ENCODE results near the gene SHMT2.

DNA sequence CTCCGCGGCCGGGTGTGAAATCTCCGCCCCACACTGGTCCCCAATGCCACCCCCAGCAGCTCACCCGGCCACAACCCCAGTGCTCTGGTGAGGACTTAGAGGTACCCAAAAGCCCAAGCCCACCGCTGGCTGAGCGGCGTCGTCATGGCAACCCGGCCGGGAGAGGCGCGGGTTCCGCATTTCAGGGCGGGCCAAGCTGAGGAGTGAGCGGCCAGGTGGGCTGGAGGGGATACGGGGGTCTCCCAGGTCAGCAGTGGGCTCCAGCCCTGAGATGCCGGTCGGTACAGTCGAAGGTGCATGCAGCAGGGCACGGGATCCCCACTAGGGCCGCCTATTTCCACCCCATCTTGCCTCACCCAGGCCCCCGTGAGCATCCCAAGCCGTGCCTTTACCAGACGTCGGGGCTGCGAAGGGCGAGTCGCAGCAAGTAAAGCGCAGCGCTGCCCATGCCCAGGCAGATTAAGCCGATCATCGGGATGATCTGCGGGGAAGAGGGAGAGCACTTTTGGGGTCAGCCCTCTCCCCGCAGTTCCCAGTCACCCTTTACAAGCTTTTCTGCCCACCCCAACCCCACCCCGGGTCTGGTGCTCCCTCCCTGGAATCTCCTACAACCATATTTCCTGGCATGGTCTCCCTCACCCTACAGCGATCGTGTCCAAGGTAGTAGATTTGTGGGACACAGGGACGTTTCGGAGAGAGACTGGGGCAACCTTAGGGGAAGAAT lies 6.9 kb downstream of the SHMT2 start:
- TF ChIP-seq RAD21 (IDR thresholded peaks at IDR 0.05; ENCODE audit: low read length), result no peak
- TF ChIP-seq, protein P1, sequence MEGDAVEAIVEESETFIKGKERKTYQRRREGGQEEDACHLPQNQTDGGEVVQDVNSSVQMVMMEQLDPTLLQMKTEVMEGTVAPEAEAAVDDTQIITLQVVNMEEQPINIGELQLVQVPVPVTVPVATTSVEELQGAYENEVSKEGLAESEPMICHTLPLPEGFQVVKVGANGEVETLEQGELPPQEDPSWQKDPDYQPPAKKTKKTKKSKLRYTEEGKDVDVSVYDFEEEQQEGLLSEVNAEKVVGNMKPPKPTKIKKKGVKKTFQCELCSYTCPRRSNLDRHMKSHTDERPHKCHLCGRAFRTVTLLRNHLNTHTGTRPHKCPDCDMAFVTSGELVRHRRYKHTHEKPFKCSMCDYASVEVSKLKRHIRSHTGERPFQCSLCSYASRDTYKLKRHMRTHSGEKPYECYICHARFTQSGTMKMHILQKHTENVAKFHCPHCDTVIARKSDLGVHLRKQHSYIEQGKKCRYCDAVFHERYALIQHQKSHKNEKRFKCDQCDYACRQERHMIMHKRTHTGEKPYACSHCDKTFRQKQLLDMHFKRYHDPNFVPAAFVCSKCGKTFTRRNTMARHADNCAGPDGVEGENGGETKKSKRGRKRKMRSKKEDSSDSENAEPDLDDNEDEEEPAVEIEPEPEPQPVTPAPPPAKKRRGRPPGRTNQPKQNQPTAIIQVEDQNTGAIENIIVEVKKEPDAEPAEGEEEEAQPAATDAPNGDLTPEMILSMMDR (conservative IDR thresholded peaks at IDR 0.05; ENCODE audit: low read depth, low read length), result no peak
- no peak for TF ChIP-seq POLR2A (IDR thresholded peaks at IDR 0.05; ENCODE audit: low read depth, low read length)
- TF ChIP-seq SMC3 (IDR thresholded peaks at IDR 0.05; ENCODE audit: low read depth, low read length), result no peak
- no peak for TF ChIP-seq RCOR1 (IDR thresholded peaks at IDR 0.05; ENCODE audit: insufficient replicate concordance, low read length)

Measured in IMR-90 (cell line).